Hepatocyte (in vitro differentiated cells): ENCODE results near the gene NF2.

Experiments used
- CTCF ChIP-seq: fragments of 200-600 bp; sonication (generic); IDR thresholded peaks from 2 replicates; pipeline ENCODE4 v1.5.1; 2016; ENCODE audit warnings: antibody characterized with exemption, mild to moderate bottlenecking; ENCODE audit not compliant: poor library complexity
- EZH2phosphoT487 ChIP-seq: fragments of 200-600 bp; sonication (generic); IDR thresholded peaks from one replicate; pipeline ENCODE4 v1.6.1; 2018; ENCODE audit warnings: antibody characterized with exemption, mild to moderate bottlenecking, low read depth, moderate library complexity; ENCODE audit not compliant: unreplicated experiment, severe bottlenecking

GRCh38 chr22:29637181-29637580, 33.7 kb downstream of the NF2 start:
- TF ChIP-seq CTCF (no peak), EZH2phosphoT487 (no peak)
